ENCODE measurements around the gene EDN3. TPM values are rescaled to one million over a fixed set of nuclear protein-coding genes. Genes with fewer than 3 reads are reported as not detected.

Gene EDN3
- total RNA-seq, 2 donors from 2014 or later, result 4.7 to 9.9 TPM

- H3K9me3 ChIP-seq, result no peaks in the 10 kb centered on the region
- no peak for TF ChIP-seq POLR2A (IDR thresholded peaks at IDR 0.05)
- no peak for TF ChIP-seq CTCF (IDR thresholded peaks at IDR 0.05)
- no peak overlapping the region for H3K4me3 ChIP-seq
- H3K4me1 ChIP-seq, result peaks cover 9% of the 10 kb centered on the region
- no peak for DNase-seq
- WGBS, 2 donors, result 75 to 78% methylated on average over 10 of the region's 10 CpGs
- intact Hi-C loops (cut with DNase I), result no loop called here
- no peaks in the 10 kb centered on the region for H3K36me3 ChIP-seq (replicated peaks in 1 of 2; ENCODE audit: insufficient read depth in 1 of 2, low read depth in 2 of 2)
- no peak for ATAC-seq
- no peak overlapping the region for H3K27ac ChIP-seq
- H3K27me3 ChIP-seq, result no peaks in the 10 kb centered on the region
Measured at GRCh38 chr20:59351157-59352040, 51.0 kb downstream of the EDN3 start.

- 65 to 77% methylated on average over 3 to 4 of the region's 4 CpGs for WGBS, 2 donors
- H3K4me3 ChIP-seq, result no peak overlapping the region
- DNase-seq, result no peak
Measured at GRCh38 chr20:59352541-59352940, 52.1 kb downstream of the EDN3 start.

DNA sequence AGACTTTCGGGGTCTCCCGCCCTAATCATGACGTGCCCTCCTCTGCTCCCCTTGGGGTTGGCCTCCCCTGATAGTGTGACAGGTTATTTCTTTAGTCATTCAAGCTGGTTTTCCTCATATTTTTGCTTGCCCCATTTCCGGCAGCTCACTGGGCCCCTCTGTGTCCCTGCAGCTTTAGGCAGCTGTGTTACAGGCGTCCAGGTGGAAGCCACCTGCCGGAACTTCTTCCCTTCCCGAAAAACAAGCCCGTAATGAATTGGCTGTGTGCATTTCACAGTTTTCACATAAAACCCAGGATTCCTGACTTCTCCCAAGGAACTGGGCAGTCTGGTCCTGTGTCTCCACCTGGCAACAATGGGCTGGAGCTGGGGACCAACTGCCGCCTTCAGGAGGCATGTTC is 52.6 kb downstream of the EDN3 start:
- Histone ChIP-seq H3K27me3 (no peaks in the 10 kb centered on the region), H3K4me1 (peaks cover 9% of the 10 kb centered on the region), H3K9me3 (no peaks in the 10 kb centered on the region), H3K27ac (no peak overlapping the region), H3K36me3 (replicated peaks in 1 of 2; ENCODE audit: insufficient read depth in 1 of 2, low read depth in 2 of 2) (no peaks in the 10 kb centered on the region), H3K4me3 (no peak overlapping the region)
- DNase-seq (no peak), ATAC-seq (no peak)
- TF ChIP-seq CTCF (IDR thresholded peaks at IDR 0.05) (no peak), POLR2A (IDR thresholded peaks at IDR 0.05) (no peak)
- intact Hi-C loops (cut with DNase I), result no loop called here
- 71 to 78% methylated on average over 9 of the region's 9 CpGs for WGBS, 2 donors

More at GRCh38 chr20:59352541-59352940, 52.1 kb downstream of the EDN3 start:
- intact Hi-C loops (cut with DNase I), result no loop called here
- no peaks in the 10 kb centered on the region for H3K36me3 ChIP-seq (replicated peaks in 1 of 2; ENCODE audit: insufficient read depth in 1 of 2, low read depth in 2 of 2)
- H3K27ac ChIP-seq, result no peak overlapping the region
- ATAC-seq, result no peak
- TF ChIP-seq POLR2A (IDR thresholded peaks at IDR 0.05) (no peak), CTCF (IDR thresholded peaks at IDR 0.05) (no peak)
- H3K4me1 ChIP-seq, result peaks cover 9% of the 10 kb centered on the region
- H3K9me3 ChIP-seq, result no peaks in the 10 kb centered on the region
- H3K27me3 ChIP-seq, result no peaks in the 10 kb centered on the region

DNA sequence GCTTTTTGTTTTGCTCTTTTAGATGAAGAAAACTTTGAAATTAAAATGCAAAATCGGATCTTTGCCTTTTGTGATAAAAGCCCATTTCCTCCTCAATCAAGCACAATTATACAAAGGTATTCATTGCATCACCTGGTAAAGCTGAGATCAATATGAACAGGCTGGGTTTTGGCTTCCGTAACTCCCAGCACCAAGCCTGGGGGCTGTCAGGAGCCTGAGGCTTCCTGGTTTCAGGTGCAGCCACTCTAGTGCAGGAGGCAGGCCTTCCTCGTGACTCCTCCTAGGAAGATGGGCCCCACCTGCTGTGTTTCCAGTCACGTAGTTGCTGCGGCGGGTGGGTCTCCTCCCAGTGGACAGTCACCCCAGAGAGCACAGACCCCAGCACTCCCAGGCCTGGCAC is 54.0 kb downstream of the EDN3 start:
- intact Hi-C loops (cut with DNase I), result no loop called here

More for the DNA sequence above, 54.0 kb downstream of the EDN3 start:
- no peaks in the 10 kb centered on the region for H3K27me3 ChIP-seq
- 48 to 70% methylated on average over 6 of the region's 6 CpGs for WGBS, 2 donors
- peak overlapping the region in 1 of 4 donors; percentile 18 for H3K27ac ChIP-seq
- DNase-seq, result no peak
- no peak overlapping the region for H3K4me3 ChIP-seq
- TF ChIP-seq POLR2A (IDR thresholded peaks at IDR 0.05) (no peak), CTCF (IDR thresholded peaks at IDR 0.05) (no peak)
- no peaks in the 10 kb centered on the region for H3K36me3 ChIP-seq (replicated peaks in 1 of 2; ENCODE audit: insufficient read depth in 1 of 2, low read depth in 2 of 2)
- H3K4me1 ChIP-seq, result peaks cover 9% of the 10 kb centered on the region
- no peaks in the 10 kb centered on the region for H3K9me3 ChIP-seq
- ATAC-seq, result no peak
